ENCODE measurements around the gene SORL1-AS1.
"Not testable (repeated sequence)": the region's sequence is repeated elsewhere in the genome, so short reads cannot be mapped to it uniquely, and the experiment has no call there.

Gene SORL1-AS1

GRCh38 chr11:121452609-121453150, at the start of gene SORL1-AS1:
SORL1-AS1 (minus strand) TSS chr11:121452967.
- DNase-seq (ENCODE audit: extremely low read depth in 1 of 2, low read depth in 1 of 2): peak; percentile 24 to 52

- no peak for DNase-seq (ENCODE audit: extremely low read depth in 1 of 2, low read depth in 1 of 2)
Observed at GRCh38 chr11:121500717-121501116, 48.0 kb upstream of the SORL1-AS1 start.

GRCh38 chr11:121500275-121500674, 47.5 kb upstream of the SORL1-AS1 start:
- no peak for DNase-seq (ENCODE audit: extremely low read depth in 1 of 2, low read depth in 1 of 2)

GRCh38 chr11:121499405-121499804, 46.6 kb upstream of the SORL1-AS1 start:
- DNase-seq (ENCODE audit: extremely low read depth in 1 of 2, low read depth in 1 of 2): no peak

GRCh38 chr11:121497176-121497998, 44.6 kb upstream of the SORL1-AS1 start:
- no peak for DNase-seq (ENCODE audit: extremely low read depth in 1 of 2, low read depth in 1 of 2)

GRCh38 chr11:121494355-121495099, 41.8 kb upstream of the SORL1-AS1 start:
- no peak for DNase-seq (ENCODE audit: extremely low read depth in 1 of 2, low read depth in 1 of 2)

- no peak for DNase-seq (ENCODE audit: extremely low read depth in 1 of 2, low read depth in 1 of 2)
Observed at GRCh38 chr11:121489823-121490222, 37.1 kb upstream of the SORL1-AS1 start.

GRCh38 chr11:121488641-121489040, 35.9 kb upstream of the SORL1-AS1 start:
- DNase-seq (ENCODE audit: extremely low read depth in 1 of 2, low read depth in 1 of 2): no peak

- no peak for DNase-seq (ENCODE audit: extremely low read depth in 1 of 2, low read depth in 1 of 2)
Observed at GRCh38 chr11:121488170-121488569, 35.4 kb upstream of the SORL1-AS1 start.

- no peak for DNase-seq (ENCODE audit: extremely low read depth in 1 of 2, low read depth in 1 of 2)
Observed at GRCh38 chr11:121487191-121487590, 34.4 kb upstream of the SORL1-AS1 start.

- no peak for DNase-seq (ENCODE audit: extremely low read depth in 1 of 2, low read depth in 1 of 2)
Observed at GRCh38 chr11:121486054-121486453, 33.3 kb upstream of the SORL1-AS1 start.

- DNase-seq (ENCODE audit: extremely low read depth in 1 of 2, low read depth in 1 of 2): no peak
Observed at GRCh38 chr11:121485216-121485615, 32.4 kb upstream of the SORL1-AS1 start.

GRCh38 chr11:121483805-121484480, 31.2 kb upstream of the SORL1-AS1 start:
- DNase-seq (ENCODE audit: extremely low read depth in 1 of 2, low read depth in 1 of 2): no peak

- peak in 1 of 2 donors; percentile 27 for DNase-seq (ENCODE audit: extremely low read depth in 1 of 2, low read depth in 1 of 2)
Observed at GRCh38 chr11:121482231-121483129, 29.7 kb upstream of the SORL1-AS1 start.

- DNase-seq (ENCODE audit: extremely low read depth in 1 of 2, low read depth in 1 of 2): not testable (repeated sequence)
Observed at GRCh38 chr11:121481484-121482230, 28.9 kb upstream of the SORL1-AS1 start.

- no peak for DNase-seq (ENCODE audit: extremely low read depth in 1 of 2, low read depth in 1 of 2)
Observed at GRCh38 chr11:121479698-121480238, 27.0 kb upstream of the SORL1-AS1 start.

- no peak for DNase-seq (ENCODE audit: extremely low read depth in 1 of 2, low read depth in 1 of 2)
Observed at GRCh38 chr11:121478895-121479697, 26.3 kb upstream of the SORL1-AS1 start.

GRCh38 chr11:121478226-121478894, 25.6 kb upstream of the SORL1-AS1 start:
- DNase-seq (ENCODE audit: extremely low read depth in 1 of 2, low read depth in 1 of 2): no peak

Data from activated CD8-positive, alpha-beta memory T cell treated with anti-CD3 and anti-CD28 coated beads for 1 hour (primary cell).